Vagina (tissue), 2 donors: ENCODE data around the gene WTIP. TPM values are rescaled to one million over a fixed set of nuclear protein-coding genes. Genes with fewer than 3 reads are reported as not detected.
A peak's percentile ranks its signal among the peaks of the same experiment; 100 is the strongest.
"Not testable (repeated sequence)": the region's sequence is repeated elsewhere in the genome, so short reads cannot be mapped to it uniquely, and the experiment has no call there.

Experiments used
- DNase-seq, 2 donors: peaks; one replicate each; pipeline ENCODE4 v3.0.0-alpha.2; 2017; ENCODE audit errors: extremely low spot score in 2 of 2
- H3K27ac ChIP-seq: fragments of 200-600 bp; sonication (generic); one replicate; pipeline ENCODE4 v1.5.1; 2019
- H3K27me3 ChIP-seq: fragments of 200-600 bp; sonication (generic); one replicate; pipeline ENCODE4 v1.5.1; 2019
- H3K36me3 ChIP-seq, 2 donors: fragments of 200-600 bp; sonication (generic); one replicate each; pipeline ENCODE4 v1.5.1; 2017 to 2019
- H3K4me1 ChIP-seq: fragments of 200-600 bp; sonication (generic); one replicate; pipeline ENCODE4 v1.5.1; 2019
- H3K4me3 ChIP-seq, 2 donors: fragments of 200-600 bp; sonication (generic); 1 replicate in 1 of 2; 2 replicates in 1 of 2; pipeline ENCODE4 v1.5.1; 2016 to 2019
- H3K9me3 ChIP-seq: fragments of 200-600 bp; sonication (generic); one replicate; pipeline ENCODE4 v1.5.1; 2019
- CTCF ChIP-seq, 3 experiments: fragments of 450-650 bp in 2 of 3; fragments of 200-600 bp in 1 of 3; sonication (generic) in 1 of 3; IDR thresholded peaks; one replicate each; pipeline ENCODE4 v1.5.1; 2017 to 2019; ENCODE audit warnings: antibody characterized with exemption in 3 of 3, mild to moderate bottlenecking in 2 of 3, moderate library complexity in 2 of 3
- POLR2A ChIP-seq, 2 donors: fragments of 450-650 bp; IDR thresholded peaks; one replicate each; pipeline ENCODE4 v1.6.1; 2017; ENCODE audit warnings: antibody characterized with exemption in 2 of 2, mild to moderate bottlenecking in 2 of 2, moderate library complexity in 2 of 2
- POLR2AphosphoS5 ChIP-seq, 2 donors: sonication (generic); formaldehyde crosslinking; IDR thresholded peaks; one replicate each; pipeline ENCODE4 v1.9.0; 2017; ENCODE audit warnings: antibody characterized with exemption in 2 of 2, mild to moderate bottlenecking in 2 of 2, low read depth in 1 of 2; ENCODE audit not compliant: insufficient read depth in 1 of 2
- intact Hi-C: fragments of 100-400 bp; cut with DNase I; formaldehyde crosslinking; loops from one replicate; pipeline ENCODE4 v1.15.1; 2023
- total RNA-seq: library from RNA; depleted of rRNA; stranded (reverse); fragments of >200 nt; gene quantifications from one replicate; pipeline ENCODE4 v1.2.3, GENCODE V29; 2016

Gene WTIP
- total RNA-seq, 1 donor from 2014 or later: 7.6 TPM

GRCh38 chr19:34505321-34506025, 23.9 kb downstream of the WTIP start:
- intact Hi-C loops: no loop called here
- TF ChIP-seq POLR2AphosphoS5 (IDR thresholded peaks at IDR 0.05; ENCODE audit: insufficient read depth in 1 of 2, low read depth in 1 of 2) (no peak), CTCF (IDR thresholded peaks at IDR 0.05) (no peak), POLR2A (IDR thresholded peaks at IDR 0.05) (no peak)
- peaks cover 16% of the 10 kb centered on the region for H3K4me1 ChIP-seq
- DNase-seq: peak in 1 of 2 donors; percentile 71
- no peaks in the 10 kb centered on the region for H3K9me3 ChIP-seq
- H3K36me3 ChIP-seq: no peaks in the 10 kb centered on the region
- no peak overlapping the region for H3K27ac ChIP-seq
- no peak overlapping the region for H3K4me3 ChIP-seq
- no peaks in the 10 kb centered on the region for H3K27me3 ChIP-seq

- intact Hi-C loops: no loop called here
- no peak for TF ChIP-seq CTCF (IDR thresholded peaks at IDR 0.05)
- TF ChIP-seq POLR2AphosphoS5 (IDR thresholded peaks at IDR 0.05; ENCODE audit: insufficient read depth in 1 of 2, low read depth in 1 of 2): no peak
- DNase-seq: no peak
- no peaks in the 10 kb centered on the region for H3K9me3 ChIP-seq
- H3K27ac ChIP-seq: no peak overlapping the region
- H3K27me3 ChIP-seq: no peaks in the 10 kb centered on the region
- no peaks in the 10 kb centered on the region for H3K36me3 ChIP-seq
- no peak overlapping the region for H3K4me3 ChIP-seq
- peaks cover 16% of the 10 kb centered on the region for H3K4me1 ChIP-seq
These were observed 24.4 kb downstream of the WTIP start for GRCh38 chr19:34506026-34506370.

- peak in 1 of 2 donors; percentile 67 for DNase-seq
These were observed 26.0 kb downstream of the WTIP start for GRCh38 chr19:34507414-34508067.

GRCh38 chr19:34508540-34508939, 27.0 kb downstream of the WTIP start:
- intact Hi-C loops: no loop called here
- Histone ChIP-seq H3K9me3 (no peaks in the 10 kb centered on the region), H3K27ac (no peak overlapping the region), H3K36me3 (no peaks in the 10 kb centered on the region), H3K27me3 (no peaks in the 10 kb centered on the region), H3K4me3 (no peak overlapping the region), H3K4me1 (peaks cover under 1% of the 10 kb centered on the region)
- TF ChIP-seq POLR2AphosphoS5 (IDR thresholded peaks at IDR 0.05; ENCODE audit: insufficient read depth in 1 of 2, low read depth in 1 of 2): no peak
- no peak for TF ChIP-seq CTCF (IDR thresholded peaks at IDR 0.05)
- TF ChIP-seq POLR2A (IDR thresholded peaks at IDR 0.05): no peak
- DNase-seq: peak in 1 of 2 donors; percentile 79

More at GRCh38 chr19:34507414-34508067, 26.0 kb downstream of the WTIP start:
- Histone ChIP-seq H3K27me3 (no peaks in the 10 kb centered on the region), H3K4me1 (peaks cover 11% of the 10 kb centered on the region), H3K27ac (no peak overlapping the region), H3K9me3 (no peaks in the 10 kb centered on the region), H3K4me3 (no peak overlapping the region), H3K36me3 (no peaks in the 10 kb centered on the region)
- TF ChIP-seq POLR2AphosphoS5 (IDR thresholded peaks at IDR 0.05; ENCODE audit: insufficient read depth in 1 of 2, low read depth in 1 of 2) (no peak), CTCF (IDR thresholded peaks at IDR 0.05) (no peak), POLR2A (IDR thresholded peaks at IDR 0.05) (no peak)
- intact Hi-C loops: no loop called here

- H3K36me3 ChIP-seq, intact Hi-C loops, H3K4me3 ChIP-seq, DNase-seq, H3K27me3 ChIP-seq, H3K27ac ChIP-seq, H3K9me3 ChIP-seq, H3K4me1 ChIP-seq: not testable (repeated sequence)
These were observed 29.3 kb downstream of the WTIP start for GRCh38 chr19:34510904-34511303.
